A549 (cell line): ENCODE results near the gene RHCG. TPM values are rescaled to one million over a fixed set of nuclear protein-coding genes. Genes with fewer than 3 reads are reported as not detected.
A peak's percentile ranks its signal among the peaks of the same experiment; 100 is the strongest.

Experiments used
- ATAC-seq, 2 experiments: fragments of 200-7000 bp in 1 of 2; fragments of >200 bp in 1 of 2; cut with Nextera tagmentation in 1 of 2; cut with Tn5 transposase in 1 of 2; 3 replicates each; pipeline versions ENCODE4 v1.8.0 to v1.9.1; 2018 to 2020; ENCODE audit warnings: mild to moderate bottlenecking in 1 of 2, moderate library complexity in 1 of 2
- CTCF ChIA-PET: fragments of 300-600 bp; sonication (Branson Sonifier 250); formaldehyde crosslinking; extraction: SDS; loops from one replicate; lab custom pipeline; 2021; ENCODE audit warnings: antibody characterized with exemption, inconsistent platforms; lab: Yijun Ruan, JAX
- POLR2A ChIA-PET: fragments of 350-600 bp; formaldehyde crosslinking; extraction: SDS; loops from one replicate; lab custom pipeline; 2021; ENCODE audit warnings: antibody characterized with exemption, inconsistent platforms; lab: Yijun Ruan, JAX
- DNase-seq, 2 experiments: peaks; one replicate each; pipeline versions ENCODE4 v3.0.0 to v3.0.0-alpha.2; 2011 to 2016; ENCODE audit warnings: low read depth in 1 of 2, low spot score in 1 of 2
- FAIRE-seq: peaks from 2 replicates; lab custom pipeline; 2011; peaks lifted over from hg19 to GRCh38; lab: Jason Lieb, UNC
- H3K27ac ChIP-seq, 2 experiments: fragments of >200 bp; sonication (Bioruptor Twin); formaldehyde crosslinking; 3 replicates each; pipeline ENCODE4 v1.5.1; 2016 to 2017
- H3K4me1 ChIP-seq: fragments of >200 bp; sonication (Bioruptor Twin); formaldehyde crosslinking; 3 replicates; pipeline ENCODE4 v1.6.1; 2016
- H3K4me2 ChIP-seq: fragments of >200 bp; sonication (Bioruptor Twin); formaldehyde crosslinking; 3 replicates; pipeline ENCODE4 v1.6.1; 2016
- H3K4me3 ChIP-seq: fragments of >200 bp; sonication (Bioruptor Twin); formaldehyde crosslinking; 3 replicates; pipeline ENCODE4 v1.5.1; 2016
- H3K9me3 ChIP-seq: fragments of >200 bp; sonication (Bioruptor Twin); formaldehyde crosslinking; 3 replicates; pipeline ENCODE4 v1.6.1; 2016
- CBX2 ChIP-seq: fragments of 200-600 bp; sonication (generic); IDR thresholded peaks from 2 replicates; pipeline ENCODE4 v1.6.1; 2016; ENCODE audit warnings: low read depth, mild to moderate bottlenecking, borderline replicate concordance
- EP300 ChIP-seq, 2 experiments: fragments of >200 bp; sonication (Bioruptor Twin); formaldehyde crosslinking; IDR thresholded peaks; 2 replicates in 1 of 2; 3 replicates in 1 of 2; pipeline ENCODE4 v1.6.1; 2016 to 2017
- FOSL2 ChIP-seq, 2 experiments: fragments of 450-650 bp in 1 of 2; fragments of >200 bp in 1 of 2; sonication (Bioruptor Twin) in 1 of 2; formaldehyde crosslinking; IDR thresholded peaks; 2 replicates each; pipeline versions ENCODE4 v1.5.0 to v1.6.1; 2016 to 2020; ENCODE audit warnings: mild to moderate bottlenecking in 1 of 2, moderate library complexity in 1 of 2
- FOXS1 ChIP-seq: fragments of 250-450 bp; sonication (Bioruptor Pico); IDR thresholded peaks from 2 replicates; pipeline ENCODE4 v1.5.0; 2020; ENCODE audit warnings: mild to moderate bottlenecking, moderate library complexity
- GATA3 ChIP-seq: IDR thresholded peaks from 2 replicates; pipeline ENCODE4 v1.6.1; 2012; ENCODE audit warnings: borderline replicate concordance
- HEYL ChIP-seq: fragments of 250-450 bp; sonication (Bioruptor Pico); IDR thresholded peaks from 2 replicates; pipeline ENCODE4 v1.8.0; 2021; ENCODE audit warnings: mild to moderate bottlenecking, moderate library complexity
- HOXA7 ChIP-seq: fragments of 250-450 bp; sonication (Bioruptor Pico); IDR thresholded peaks from 2 replicates; pipeline ENCODE4 v1.5.0; 2020; ENCODE audit warnings: mild to moderate bottlenecking, moderate library complexity
- HOXB5 ChIP-seq: fragments of 250-450 bp; sonication (Bioruptor Pico); IDR thresholded peaks from 2 replicates; pipeline ENCODE4 v1.5.0; 2020; ENCODE audit warnings: mild to moderate bottlenecking, moderate library complexity
- POLR2A ChIP-seq: IDR thresholded peaks from 2 replicates; pipeline ENCODE4 v1.6.1; 2012; ENCODE audit warnings: mild to moderate bottlenecking, low read length
- POLR2AphosphoS2 ChIP-seq: conservative IDR thresholded peaks from 2 replicates; pipeline ENCODE4 v1.6.1; 2012; ENCODE audit warnings: low read length, improper control_type of control experiment, inconsistent platforms
- RAD21 ChIP-seq, 2 experiments: fragments of >200 bp in 1 of 2; sonication (Bioruptor Twin) in 1 of 2; formaldehyde crosslinking in 1 of 2; IDR thresholded peaks in 1 of 2; conservative IDR thresholded peaks in 1 of 2; 2 replicates in 1 of 2; 3 replicates in 1 of 2; pipeline ENCODE4 v1.6.1; 2012 to 2018; ENCODE audit warnings: inconsistent platforms in 1 of 2
- REST ChIP-seq: fragments of 200-600 bp; sonication (generic); IDR thresholded peaks from 2 replicates; pipeline ENCODE4 v1.6.1; 2016; ENCODE audit warnings: antibody characterized with exemption, mild to moderate bottlenecking, moderate library complexity
- RFX5 ChIP-seq: fragments of 450-650 bp; IDR thresholded peaks from 2 replicates; pipeline ENCODE4 v1.7.1; 2014; ENCODE audit warnings: antibody characterized with exemption, mild to moderate bottlenecking, moderate library complexity
- RNF2 ChIP-seq: fragments of 200-600 bp; sonication (generic); IDR thresholded peaks from 2 replicates; pipeline ENCODE4 v1.6.1; 2016; ENCODE audit warnings: low read depth, mild to moderate bottlenecking, antibody characterized with exemption, moderate library complexity, borderline replicate concordance
- ZSCAN20 ChIP-seq: fragments of 250-450 bp; sonication (Bioruptor Pico); IDR thresholded peaks from 2 replicates; pipeline ENCODE4 v1.8.0; 2022; ENCODE audit warnings: mild to moderate bottlenecking, moderate library complexity
- WGBS: methylation state at CpG from one replicate; pipeline ENCODE4 v1.1.6; 2017; ENCODE audit errors: missing lambda C conversion rate; 5-methylcytosine and 5-hydroxymethylcytosine counted together
- polyA plus RNA-seq, 4 experiments: library from polyadenylated mRNA; depleted of rRNA in 3 of 4; stranded (reverse); fragments of >200 nt; fragmentation: RNase III in 1 of 4; extraction: RNeasy Plus Mini Kit Qiagen cat#74134 plus additional on column Dnase treatment in 1 of 4; gene quantifications; 2 replicates in 3 of 4; 3 replicates in 1 of 4; pipeline ENCODE4 v1.2.3, GENCODE V29; 2011 to 2017
- TF ChIP-seq, protein P1 (sequence below): IDR thresholded peaks from 2 replicates; pipeline ENCODE4 v1.6.1; 2012; ENCODE audit warnings: low read depth, borderline replicate concordance
- TF ChIP-seq, protein P2 (sequence below): IDR thresholded peaks from 2 replicates; pipeline ENCODE4 v1.6.1; 2012
- TF ChIP-seq, protein P3 (sequence below): fragments of >200 bp; sonication (Bioruptor Twin); formaldehyde crosslinking; IDR thresholded peaks from 2 replicates; pipeline ENCODE4 v1.6.1; 2016

The RHCG gene
- polyA plus RNA-seq, 2 of the 4 experiments (the other 2 are of a cell fraction): 3.6 to 11.0 TPM

DNA sequence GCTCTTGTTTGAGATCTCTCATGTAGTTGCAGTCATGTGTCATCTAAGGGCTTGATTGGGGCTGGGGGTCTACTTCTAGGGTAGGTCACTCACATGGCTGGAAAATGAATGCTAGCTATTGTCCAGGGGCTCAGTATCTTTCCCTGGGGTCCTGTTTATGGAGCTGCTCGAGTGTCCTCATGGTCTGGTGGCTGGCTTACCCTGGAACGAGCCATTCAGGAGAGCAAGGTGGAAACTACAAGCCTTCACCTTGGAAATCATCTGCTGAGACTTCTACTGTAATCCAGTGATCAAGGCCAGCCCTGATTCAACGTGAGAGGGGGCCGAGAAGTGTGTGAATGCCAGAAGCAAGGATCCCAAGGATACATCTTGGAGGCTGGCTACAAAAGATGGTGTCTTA lies 16.2 kb upstream of the RHCG start:
- H3K27ac ChIP-seq: peak overlapping the region in 1 of 2 experiments; percentile 29; a peak in 2 of 6 replicates
- CTCF ChIA-PET: interaction anchor here (1.1 to 2.7 kb wide), 3 partner anchors 17 to 154 kb away, joined by 3 to 12 read pairs (median 7); partner anchors contain the start of gene RHCG
- FAIRE-seq: no peak

DNA sequence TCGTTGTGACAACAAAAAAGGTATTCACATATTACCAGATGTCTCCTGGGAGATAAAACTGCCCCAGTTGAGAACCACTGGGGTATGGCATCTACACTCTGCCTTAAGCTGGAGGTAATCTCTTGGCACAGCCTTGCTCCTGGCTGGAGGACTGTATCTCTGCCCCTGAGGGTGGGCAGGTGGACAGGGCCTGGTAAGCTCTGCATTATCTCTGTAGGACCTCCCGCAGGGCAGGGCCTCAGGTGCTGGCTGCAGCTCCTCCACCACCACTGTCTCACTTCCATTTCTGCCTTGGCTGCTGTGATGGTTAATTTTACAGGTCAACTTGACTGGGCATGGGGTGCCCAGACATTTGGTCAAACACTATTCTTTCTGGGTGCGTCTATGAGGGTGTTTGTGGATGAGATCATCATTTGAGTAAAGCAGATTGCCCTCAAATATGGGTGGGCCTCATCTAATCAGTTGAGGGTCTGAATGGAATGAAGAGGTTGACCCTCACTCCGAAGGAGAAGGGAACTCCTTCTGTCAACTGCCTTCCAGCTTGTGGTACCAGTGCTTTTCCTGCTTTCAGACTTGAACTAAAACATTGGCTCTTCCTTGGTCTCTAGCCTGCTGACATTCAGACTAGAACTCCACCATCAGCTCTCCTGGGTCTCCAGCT lies 9.8 kb upstream of the RHCG start:
- Histone ChIP-seq H3K4me1 (peaks cover 11% of the 10 kb centered on the region; the same call in 2 of the 3 replicates), H3K4me2 (no peak overlapping the region), H3K4me3 (no peak overlapping the region), H3K9me3 (no peaks in the 10 kb centered on the region), H3K27ac (no peak overlapping the region)
- ChIA-PET POLR2A (no interaction called here), CTCF (interaction anchor here (0.6 to 2.2 kb wide), 8 partner anchors 9 to 491 kb away, joined by 3 to 15 read pairs (median 4); partner anchors contain the start of gene RHCG)
- no peak for DNase-seq
- WGBS: 55% methylated on average over 4 of the region's 4 CpGs
- no peak for FAIRE-seq
- TF ChIP-seq HOXA7 (CRISPR knock-in tag) (no peak), RNF2 (no peak), HOXB5 (CRISPR knock-in tag) (no peak), RAD21 (conservative IDR thresholded peaks at IDR 0.05 in 1 of 2, IDR thresholded peaks at IDR 0.05 in 1 of 2) (no peak), FOSL2 (IDR thresholded peaks at IDR 0.05) (no peak), FOSL2 (CRISPR knock-in tag; IDR thresholded peaks at IDR 0.05) (no peak)
- peak in 1 of 2 experiments; percentile 17; a peak in 1 of 6 replicates for ATAC-seq

More for the DNA sequence above, 16.2 kb upstream of the RHCG start:
- no peak for DNase-seq
- Histone ChIP-seq H3K4me1 (peaks cover 9% of the 10 kb centered on the region), H3K9me3 (no peaks in the 10 kb centered on the region)
- 28% methylated on average over 4 of the region's 4 CpGs for whole genome bisulfite sequencing
- TF ChIP-seq RFX5 (no peak), GATA3 (no peak), REST (no peak), CBX2 (no peak), POLR2AphosphoS2 (no peak), HEYL (CRISPR knock-in tag) (no peak)
- TF ChIP-seq, protein P1, sequence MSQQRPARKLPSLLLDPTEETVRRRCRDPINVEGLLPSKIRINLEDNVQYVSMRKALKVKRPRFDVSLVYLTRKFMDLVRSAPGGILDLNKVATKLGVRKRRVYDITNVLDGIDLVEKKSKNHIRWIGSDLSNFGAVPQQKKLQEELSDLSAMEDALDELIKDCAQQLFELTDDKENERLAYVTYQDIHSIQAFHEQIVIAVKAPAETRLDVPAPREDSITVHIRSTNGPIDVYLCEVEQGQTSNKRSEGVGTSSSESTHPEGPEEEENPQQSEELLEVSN: no peak
- TF ChIP-seq, protein P2, sequence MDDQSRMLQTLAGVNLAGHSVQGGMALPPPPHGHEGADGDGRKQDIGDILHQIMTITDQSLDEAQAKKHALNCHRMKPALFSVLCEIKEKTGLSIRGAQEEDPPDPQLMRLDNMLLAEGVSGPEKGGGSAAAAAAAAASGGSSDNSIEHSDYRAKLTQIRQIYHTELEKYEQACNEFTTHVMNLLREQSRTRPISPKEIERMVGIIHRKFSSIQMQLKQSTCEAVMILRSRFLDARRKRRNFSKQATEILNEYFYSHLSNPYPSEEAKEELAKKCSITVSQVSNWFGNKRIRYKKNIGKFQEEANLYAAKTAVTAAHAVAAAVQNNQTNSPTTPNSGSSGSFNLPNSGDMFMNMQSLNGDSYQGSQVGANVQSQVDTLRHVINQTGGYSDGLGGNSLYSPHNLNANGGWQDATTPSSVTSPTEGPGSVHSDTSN: no peak
- TF ChIP-seq, all 56 proteins: peak for 0
- Histone ChIP-seq H3K4me3 (no peak overlapping the region), H3K4me2 (no peak overlapping the region)
- ATAC-seq: no peak
- POLR2A ChIA-PET: no interaction called here

GRCh38 chr15:89504166-89504565 lies 7.8 kb upstream of the RHCG start:
- no peak for DNase-seq
- Histone ChIP-seq H3K4me1 (peaks cover 21% of the 10 kb centered on the region), H3K4me2 (no peak overlapping the region), H3K4me3 (no peak overlapping the region), H3K27ac (peak overlapping the region in 1 of 2 experiments; percentile 7; a peak in 1 of 6 replicates), H3K9me3 (no peaks in the 10 kb centered on the region)
- 62% methylated on average over 4 of the region's 4 CpGs for WGBS
- no peak for FAIRE-seq
- ChIA-PET CTCF (interaction anchor here (0.6 to 4.1 kb wide), 2 partner anchors 11 to 66 kb away, joined by 3 to 23 read pairs; no protein-coding TSS in a partner anchor), POLR2A (no interaction called here)
- TF ChIP-seq EP300 (IDR thresholded peaks at IDR 0.05) (no peak), FOXS1 (CRISPR knock-in tag) (no peak), POLR2A (no peak), ZSCAN20 (no peak)
- TF ChIP-seq, protein P3, sequence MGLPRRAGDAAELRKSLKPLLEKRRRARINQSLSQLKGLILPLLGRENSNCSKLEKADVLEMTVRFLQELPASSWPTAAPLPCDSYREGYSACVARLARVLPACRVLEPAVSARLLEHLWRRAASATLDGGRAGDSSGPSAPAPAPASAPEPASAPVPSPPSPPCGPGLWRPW: no peak
- ATAC-seq: no peak
